ENCODE results near the gene ARMH1. TPM values are rescaled to one million over a fixed set of nuclear protein-coding genes. Genes with fewer than 3 reads are reported as not detected.

ARMH1 gene
- total and polyA plus RNA-seq, 8 donors, result 4.0 to 8.1 (median 6.3) TPM

DNA sequence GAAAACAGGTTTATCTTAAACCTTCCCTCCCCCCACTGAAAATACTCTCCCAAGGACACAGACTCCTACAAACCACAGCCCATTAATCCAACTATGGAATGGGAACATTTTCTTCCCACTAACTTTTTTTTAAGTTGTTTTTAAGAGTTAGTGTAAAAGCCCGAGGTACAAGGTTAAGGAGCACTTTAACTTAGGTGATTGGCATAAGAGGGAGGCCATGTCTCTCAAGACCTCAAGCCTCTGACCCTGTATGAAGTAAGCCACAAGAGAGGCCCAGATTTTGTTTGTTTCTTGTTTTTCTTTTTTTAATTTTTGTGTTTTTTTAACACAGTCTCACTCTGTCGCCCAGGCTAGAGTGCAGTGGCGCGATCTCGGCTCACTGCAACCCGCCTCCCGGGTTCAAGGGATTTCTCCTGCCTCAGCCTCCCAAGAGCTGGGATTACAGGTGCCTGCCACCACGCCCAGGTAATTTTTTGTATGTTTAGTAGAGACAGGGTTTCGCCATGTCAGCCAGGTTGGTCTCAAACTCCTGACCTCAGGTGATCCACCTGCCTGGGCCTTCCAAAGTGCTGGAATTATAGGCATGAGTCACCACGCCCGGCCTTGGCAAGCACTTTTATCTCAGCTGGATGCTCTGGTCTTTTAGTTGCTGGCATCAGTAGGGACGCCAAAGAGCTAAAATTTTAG is 14.4 kb downstream of the ARMH1 start:
- intact Hi-C loops (cut with DNase I), result no loop called here
- peak; percentile 82 for ATAC-seq

DNA sequence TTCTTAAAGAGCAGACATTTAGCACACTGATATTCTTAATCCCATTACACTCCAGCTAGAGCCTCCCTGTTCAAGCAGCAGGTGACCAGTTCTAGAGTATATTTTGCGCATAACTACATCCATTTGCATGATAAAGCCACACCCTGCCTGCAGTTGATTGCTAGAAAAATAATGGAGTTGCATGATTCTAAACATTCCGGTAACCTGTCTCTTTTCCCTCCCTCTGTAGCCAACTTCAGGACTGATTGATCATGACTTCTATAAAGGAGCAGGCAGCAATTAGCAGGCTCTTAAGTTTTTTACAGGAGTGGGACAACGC is 14.9 kb downstream of the ARMH1 start:
- H3K27ac ChIP-seq, result peak overlapping the region in 1 of 2 donors; percentile 30
- ATAC-seq, result no peak

More for the DNA sequence above, 14.4 kb downstream of the ARMH1 start:
- Histone ChIP-seq H3K4me3 (no peak overlapping the region), H3K27ac (peak overlapping the region in 1 of 2 donors; percentile 30), H3K36me3 (no peaks in the 10 kb centered on the region), H3K27me3 (no peaks in the 10 kb centered on the region), H3K9me3 (no peaks in the 10 kb centered on the region), H3K4me1 (peaks cover 0 to 17% of the 10 kb centered on the region in 2 donors)
- peak in 1 of 4 donors; percentile 40 for DNase-seq
- TF ChIP-seq, protein P1, sequence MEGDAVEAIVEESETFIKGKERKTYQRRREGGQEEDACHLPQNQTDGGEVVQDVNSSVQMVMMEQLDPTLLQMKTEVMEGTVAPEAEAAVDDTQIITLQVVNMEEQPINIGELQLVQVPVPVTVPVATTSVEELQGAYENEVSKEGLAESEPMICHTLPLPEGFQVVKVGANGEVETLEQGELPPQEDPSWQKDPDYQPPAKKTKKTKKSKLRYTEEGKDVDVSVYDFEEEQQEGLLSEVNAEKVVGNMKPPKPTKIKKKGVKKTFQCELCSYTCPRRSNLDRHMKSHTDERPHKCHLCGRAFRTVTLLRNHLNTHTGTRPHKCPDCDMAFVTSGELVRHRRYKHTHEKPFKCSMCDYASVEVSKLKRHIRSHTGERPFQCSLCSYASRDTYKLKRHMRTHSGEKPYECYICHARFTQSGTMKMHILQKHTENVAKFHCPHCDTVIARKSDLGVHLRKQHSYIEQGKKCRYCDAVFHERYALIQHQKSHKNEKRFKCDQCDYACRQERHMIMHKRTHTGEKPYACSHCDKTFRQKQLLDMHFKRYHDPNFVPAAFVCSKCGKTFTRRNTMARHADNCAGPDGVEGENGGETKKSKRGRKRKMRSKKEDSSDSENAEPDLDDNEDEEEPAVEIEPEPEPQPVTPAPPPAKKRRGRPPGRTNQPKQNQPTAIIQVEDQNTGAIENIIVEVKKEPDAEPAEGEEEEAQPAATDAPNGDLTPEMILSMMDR (IDR thresholded peaks at IDR 0.05), result no peak

DNA sequence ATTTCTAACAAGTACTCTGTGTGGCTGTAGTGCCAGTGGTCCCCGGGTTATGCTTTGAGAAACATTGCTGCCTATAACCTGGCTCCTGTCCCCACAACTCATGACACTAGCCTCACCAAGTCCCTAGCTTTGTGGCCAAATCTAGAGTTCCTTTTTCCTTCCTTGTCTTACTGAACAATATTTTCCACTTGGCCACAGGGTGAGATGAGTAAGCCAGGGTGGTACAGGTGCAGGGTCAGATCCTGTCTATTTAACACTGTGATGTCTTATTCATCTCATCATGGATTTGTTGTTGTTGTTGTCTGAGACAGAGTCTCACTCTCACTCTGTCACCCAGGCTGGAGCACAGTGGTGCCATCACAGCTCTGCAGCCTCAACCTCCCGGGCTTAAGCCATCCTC is 18.6 kb downstream of the ARMH1 start:
- H3K36me3 ChIP-seq, result no peaks in the 10 kb centered on the region
- H3K4me3 ChIP-seq, result no peak overlapping the region
- no peaks in the 10 kb centered on the region for H3K9me3 ChIP-seq
- no peak for ATAC-seq
- no peaks in the 10 kb centered on the region for H3K27me3 ChIP-seq
- H3K27ac ChIP-seq, result no peak overlapping the region
- TF ChIP-seq, protein P1 (IDR thresholded peaks at IDR 0.05), result no peak
- intact Hi-C loops (cut with DNase I), result no loop called here
- DNase-seq, result peak in 1 of 4 donors; percentile 17
- H3K4me1 ChIP-seq, result peaks cover 0 to 7% of the 10 kb centered on the region in 2 donors

More for the DNA sequence above, 14.9 kb downstream of the ARMH1 start:
- TF ChIP-seq, protein P1 (IDR thresholded peaks at IDR 0.05), result no peak
- Histone ChIP-seq H3K36me3 (no peaks in the 10 kb centered on the region), H3K4me1 (peaks cover 0 to 14% of the 10 kb centered on the region in 2 donors), H3K9me3 (no peaks in the 10 kb centered on the region), H3K27me3 (no peaks in the 10 kb centered on the region), H3K4me3 (no peak overlapping the region)
- no peak for DNase-seq
- intact Hi-C loops (cut with DNase I), result no loop called here

DNA sequence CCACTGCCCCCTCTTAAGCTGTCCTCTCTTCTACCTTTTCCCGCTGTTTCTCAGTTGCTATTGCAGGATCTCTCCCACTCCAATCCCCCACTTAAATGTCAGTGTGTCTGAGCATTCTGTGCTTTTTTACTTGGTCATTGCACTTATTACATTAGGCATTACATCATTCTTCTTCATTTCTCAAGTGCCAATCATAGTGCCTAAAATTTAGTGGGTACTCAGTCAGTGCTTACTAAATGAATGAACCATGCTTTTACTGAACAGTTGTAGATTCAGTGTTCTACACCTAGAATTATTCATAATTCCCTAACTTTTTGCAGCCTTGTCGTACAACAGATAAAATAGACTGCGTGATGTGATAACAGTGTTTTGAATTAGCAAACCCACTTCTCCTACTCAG is 19.4 kb downstream of the ARMH1 start:
- no peaks in the 10 kb centered on the region for H3K36me3 ChIP-seq
- no peak overlapping the region for H3K4me3 ChIP-seq
- TF ChIP-seq, protein P1 (IDR thresholded peaks at IDR 0.05), result no peak
- ATAC-seq (no peak), DNase-seq (no peak)
- H3K27me3 ChIP-seq, result no peaks in the 10 kb centered on the region
- H3K4me1 ChIP-seq, result peaks cover 0 to 7% of the 10 kb centered on the region in 2 donors
- no peak overlapping the region for H3K27ac ChIP-seq
- intact Hi-C loops (cut with DNase I), result no loop called here
- H3K9me3 ChIP-seq, result no peaks in the 10 kb centered on the region

DNA sequence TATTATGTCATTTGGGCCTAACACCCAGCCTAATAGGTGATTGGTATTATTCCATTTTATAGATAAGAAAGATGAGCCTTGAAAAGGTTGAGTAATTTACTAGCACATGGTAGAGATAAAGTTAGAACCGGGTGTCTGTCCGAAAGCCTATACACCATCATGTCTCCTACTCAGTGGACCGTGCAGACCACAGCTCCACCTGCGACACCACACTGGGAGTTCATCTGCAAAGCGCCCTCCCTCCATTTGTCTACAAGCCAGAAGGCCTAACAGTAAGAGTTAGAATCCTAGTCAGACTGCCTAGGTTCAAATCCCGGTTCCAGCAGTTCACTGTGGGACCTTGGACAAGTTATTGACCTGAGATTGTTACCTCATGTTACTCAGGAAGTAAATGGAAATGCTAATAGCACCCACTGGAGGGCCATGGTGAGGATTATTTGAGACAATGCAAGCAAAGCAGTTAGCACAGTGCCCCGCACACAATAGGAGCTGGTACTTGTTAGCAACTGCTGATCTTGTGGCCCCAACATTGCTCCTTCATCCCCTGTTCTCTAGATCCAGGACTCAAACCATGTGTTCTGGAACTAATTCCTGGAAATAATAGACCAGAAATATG is 20.5 kb downstream of the ARMH1 start:
- TF ChIP-seq, protein P1 (IDR thresholded peaks at IDR 0.05), result no peak
- Histone ChIP-seq H3K4me1 (peaks cover 0 to 7% of the 10 kb centered on the region in 2 donors), H3K27ac (no peak overlapping the region), H3K27me3 (no peaks in the 10 kb centered on the region), H3K9me3 (no peaks in the 10 kb centered on the region), H3K4me3 (no peak overlapping the region), H3K36me3 (no peaks in the 10 kb centered on the region)
- no peak for DNase-seq
- no peak for ATAC-seq
- intact Hi-C loops (cut with DNase I), result no loop called here

Data from left lung (tissue), 10 donors.